Stimulated activated CD4-positive, alpha-beta T cell treated with anti-CD3 and anti-CD28 coated beads, Interleukin-1b, Interleukin-23, amount 100 ng/mL, for 24 hours (primary cell): ENCODE results near the gene HTR3D.
"Not testable (repeated sequence)": the region's sequence is repeated elsewhere in the genome, so short reads cannot be mapped to it uniquely, and the experiment has no call there.

Source experiments
- DNase-seq, 4 experiments: peaks; one replicate each; pipeline ENCODE4 v3.0.0-alpha.2; 2020; ENCODE audit warnings: low read depth in 4 of 4, low spot score in 1 of 4

Gene HTR3D, protein sequence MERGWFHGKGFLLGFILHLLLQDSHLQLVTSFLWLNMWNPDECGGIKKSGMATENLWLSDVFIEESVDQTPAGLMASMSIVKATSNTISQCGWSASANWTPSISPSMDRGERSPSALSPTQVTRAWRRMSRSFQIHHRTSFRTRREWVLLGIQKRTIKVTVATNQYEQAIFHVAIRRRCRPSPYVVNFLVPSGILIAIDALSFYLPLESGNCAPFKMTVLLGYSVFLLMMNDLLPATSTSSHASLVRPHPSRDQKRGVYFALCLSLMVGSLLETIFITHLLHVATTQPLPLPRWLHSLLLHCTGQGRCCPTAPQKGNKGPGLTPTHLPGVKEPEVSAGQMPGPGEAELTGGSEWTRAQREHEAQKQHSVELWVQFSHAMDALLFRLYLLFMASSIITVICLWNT

DNA sequence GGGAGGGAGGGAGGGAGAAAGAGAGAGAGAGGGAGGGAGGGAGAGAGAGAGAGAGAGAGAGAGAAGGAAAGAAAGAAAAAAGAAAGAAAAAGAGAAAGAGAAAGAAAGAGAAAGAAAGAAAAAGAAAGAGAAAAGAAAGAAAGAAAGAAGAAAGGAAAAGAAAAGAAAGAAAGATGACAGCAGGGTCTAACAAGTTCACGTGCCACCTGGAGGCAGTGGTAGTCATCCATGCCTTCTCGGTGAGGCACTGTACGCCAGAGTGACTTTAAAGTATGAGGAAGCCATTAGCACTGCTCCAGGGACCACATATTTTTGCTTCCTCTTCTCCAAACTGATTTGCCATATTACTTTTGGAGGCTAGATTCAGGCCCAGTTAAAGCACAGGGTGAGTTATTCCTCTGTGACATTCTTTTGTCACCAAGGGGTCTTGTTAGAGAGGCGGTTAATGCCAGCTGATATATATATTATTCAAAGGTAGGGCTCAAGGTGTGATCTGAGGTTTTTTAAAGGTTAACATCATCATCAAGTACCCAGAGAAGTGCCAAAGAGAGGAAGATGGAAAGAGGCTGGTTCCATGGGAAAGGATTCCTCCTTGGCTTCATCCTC, at the start of gene HTR3D:
Gene HTR3D (plus strand): TSS at position 556 of the 606 bp plus-strand sequence. CDS start 0 bp downstream, at position 556.
- no peak for DNase-seq

GRCh38 chr3:183981990-183982644, 49.4 kb upstream of the HTR3D start:
- no peak for DNase-seq

GRCh38 chr3:183984127-183984740, 47.3 kb upstream of the HTR3D start:
- no peak for DNase-seq

DNA sequence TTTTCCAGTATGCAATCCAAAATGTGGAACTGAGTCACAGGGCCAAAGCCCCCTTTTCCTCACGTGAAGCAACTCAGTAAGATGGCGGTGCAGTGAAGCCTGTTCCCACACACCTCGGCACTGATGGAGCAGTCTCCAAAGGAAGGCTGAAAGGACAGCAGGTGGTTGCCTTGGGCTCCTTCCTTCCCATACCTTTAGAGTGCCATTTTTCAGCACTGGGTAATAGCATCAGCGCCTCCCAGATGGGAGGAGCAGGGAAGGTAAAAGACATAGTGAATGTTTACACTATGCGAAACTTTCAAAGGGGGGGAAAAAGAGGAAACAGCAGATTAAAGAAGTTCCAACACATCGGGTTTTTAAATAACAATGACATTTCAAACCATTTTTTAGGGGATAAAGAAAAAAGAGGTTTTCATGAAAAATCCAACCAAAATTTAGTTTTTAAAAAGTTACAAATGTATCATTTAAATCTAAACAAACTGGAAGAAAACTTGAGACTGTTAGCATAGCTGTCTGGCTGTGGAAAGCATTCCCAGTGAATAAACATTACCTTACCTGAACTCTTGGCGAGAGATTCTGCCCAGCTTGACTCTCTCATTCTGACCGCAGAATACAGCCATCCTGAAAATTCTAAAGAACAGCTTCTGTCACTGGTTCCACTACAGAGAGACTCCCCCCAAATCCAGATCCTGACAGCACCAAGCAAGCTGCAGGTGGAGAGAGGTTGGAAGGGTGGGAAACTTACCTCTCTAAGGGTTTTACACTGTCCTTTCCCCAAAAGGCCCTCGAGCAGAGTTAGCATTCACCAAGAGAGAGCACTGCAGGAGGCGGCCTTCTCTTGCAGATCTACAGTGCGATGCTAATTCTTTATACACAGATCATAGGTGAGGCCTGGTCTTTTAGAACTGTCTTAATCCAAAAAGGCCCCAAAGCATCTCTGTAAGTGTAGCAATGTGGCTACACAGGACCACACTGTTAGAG, 46.5 kb upstream of the HTR3D start:
- DNase-seq = no peak

GRCh38 chr3:183987000-183987600, 44.4 kb upstream of the HTR3D start:
- DNase-seq = no peak

DNA sequence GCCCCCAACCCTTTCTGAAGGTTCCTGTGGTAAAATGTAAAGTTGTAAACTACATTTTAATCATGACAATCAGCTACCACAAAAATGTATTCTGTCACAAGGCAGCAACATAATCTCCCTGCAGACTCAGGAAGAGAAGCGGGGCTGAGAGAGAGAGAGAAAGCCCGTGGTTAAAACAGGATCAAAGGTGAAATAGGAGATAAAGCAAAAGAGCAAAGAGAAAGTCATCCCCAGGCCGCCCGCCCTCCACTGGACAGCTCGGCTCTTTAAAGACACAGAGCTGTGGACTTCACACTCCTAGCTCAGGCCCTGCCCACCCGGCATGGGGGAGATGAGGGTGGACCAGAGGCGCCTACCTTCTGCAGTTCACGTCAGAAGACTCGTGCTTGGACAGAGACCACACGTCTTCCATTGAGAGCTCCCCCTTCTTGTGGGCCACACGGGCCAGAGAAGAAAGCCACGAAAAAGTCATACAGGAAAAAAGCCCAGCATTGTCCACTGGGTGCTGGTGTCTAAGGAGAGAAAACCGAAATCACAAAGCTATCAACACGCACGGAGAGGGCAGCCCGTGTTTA, 43.2 kb upstream of the HTR3D start:
- no peak for DNase-seq

DNA sequence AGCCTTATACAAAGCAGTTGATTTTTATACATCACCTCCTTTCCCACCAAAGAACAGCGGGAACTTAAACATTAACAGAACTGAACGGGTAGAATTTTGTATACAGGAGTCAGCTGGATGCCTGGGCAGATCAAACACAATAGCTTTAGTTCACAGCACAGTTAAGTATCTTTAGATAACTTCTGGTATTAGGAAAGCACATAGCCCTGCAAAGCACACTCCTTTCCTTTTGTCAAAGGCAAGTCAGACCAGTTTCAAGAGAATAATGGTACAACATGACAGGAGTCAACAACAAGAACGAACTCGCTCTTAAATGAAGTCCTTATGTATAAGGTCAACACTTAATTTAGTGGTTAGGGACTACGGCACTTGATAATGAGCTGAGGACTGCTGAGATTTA, 40.1 kb upstream of the HTR3D start:
- DNase-seq = no peak

DNA sequence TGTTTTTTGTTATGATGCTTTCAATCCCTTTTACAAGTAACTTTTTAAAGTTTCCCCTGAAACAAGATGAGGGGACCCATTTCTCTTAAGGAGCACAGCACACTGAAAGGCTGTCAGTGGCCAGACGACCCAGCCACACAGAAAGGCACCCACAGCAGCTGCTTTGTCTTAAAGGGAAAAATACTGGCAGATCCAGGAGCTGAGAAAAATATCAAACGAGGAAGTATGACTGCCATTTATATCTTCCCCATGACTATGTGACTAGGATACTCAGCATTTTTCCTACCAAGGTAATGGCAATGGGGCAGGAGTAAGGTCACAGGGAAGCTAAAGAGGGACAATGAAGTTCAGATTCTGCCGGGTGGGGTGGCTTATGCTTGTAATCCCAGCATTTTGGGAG, 29.8 kb upstream of the HTR3D start:
- no peak for DNase-seq

- no peak for DNase-seq
Measured at GRCh38 chr3:184002469-184002868, 29.1 kb upstream of the HTR3D start.

DNA sequence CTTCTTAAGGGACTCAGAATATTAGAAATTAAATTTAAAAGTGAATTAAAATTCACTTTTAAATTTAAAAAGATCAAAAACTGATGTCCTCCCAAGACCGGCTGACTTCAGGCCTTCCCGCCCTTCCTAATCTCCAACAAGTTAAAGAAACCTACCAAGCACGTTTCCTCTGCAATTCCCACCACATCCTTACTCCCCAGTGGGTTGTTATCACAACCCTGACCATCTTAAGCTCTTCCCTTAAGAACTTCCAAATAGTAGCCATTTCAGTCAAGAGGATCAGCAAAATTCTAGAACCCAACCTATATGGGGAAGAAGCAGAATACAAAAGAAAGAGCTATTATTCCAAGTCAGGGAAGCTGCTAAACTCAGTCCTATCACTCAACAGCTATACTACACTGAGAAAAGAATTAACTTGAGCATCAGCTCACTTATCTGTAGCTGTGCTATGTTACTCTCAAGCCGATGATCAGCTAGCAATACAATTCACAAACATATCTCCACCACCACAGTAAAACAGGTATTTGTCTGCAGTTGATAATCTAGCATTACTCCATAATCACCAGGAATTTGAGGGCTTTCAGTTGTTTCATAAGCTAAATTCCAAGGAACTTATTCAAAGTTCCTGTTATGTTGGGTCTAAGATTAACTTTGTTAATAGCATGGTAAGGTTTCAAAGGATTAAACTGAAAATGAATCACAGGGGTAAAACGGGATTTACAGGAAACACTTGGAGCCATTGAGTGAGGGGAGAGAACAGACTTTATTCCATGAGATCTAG, 28.2 kb upstream of the HTR3D start:
- no peak for DNase-seq

DNA sequence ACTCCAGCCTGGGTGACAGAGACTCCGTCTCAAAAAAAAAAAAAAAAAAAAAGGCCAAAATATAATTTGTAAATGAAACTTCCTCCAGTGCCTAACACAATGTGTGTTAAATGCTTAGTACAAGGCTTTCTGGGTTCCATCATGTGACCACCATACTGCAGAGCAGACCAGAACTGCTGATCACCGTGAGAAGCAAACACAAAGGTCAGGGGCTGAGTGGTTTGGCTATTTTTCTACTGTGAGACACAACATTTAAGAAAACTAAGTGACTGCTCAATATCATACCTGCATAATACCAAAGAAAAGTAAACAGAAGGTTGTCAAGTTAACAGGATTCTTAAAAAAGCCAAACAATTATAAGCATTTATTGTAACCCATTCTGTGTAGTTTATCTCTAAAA, 27.1 kb upstream of the HTR3D start:
- no peak for DNase-seq

DNA sequence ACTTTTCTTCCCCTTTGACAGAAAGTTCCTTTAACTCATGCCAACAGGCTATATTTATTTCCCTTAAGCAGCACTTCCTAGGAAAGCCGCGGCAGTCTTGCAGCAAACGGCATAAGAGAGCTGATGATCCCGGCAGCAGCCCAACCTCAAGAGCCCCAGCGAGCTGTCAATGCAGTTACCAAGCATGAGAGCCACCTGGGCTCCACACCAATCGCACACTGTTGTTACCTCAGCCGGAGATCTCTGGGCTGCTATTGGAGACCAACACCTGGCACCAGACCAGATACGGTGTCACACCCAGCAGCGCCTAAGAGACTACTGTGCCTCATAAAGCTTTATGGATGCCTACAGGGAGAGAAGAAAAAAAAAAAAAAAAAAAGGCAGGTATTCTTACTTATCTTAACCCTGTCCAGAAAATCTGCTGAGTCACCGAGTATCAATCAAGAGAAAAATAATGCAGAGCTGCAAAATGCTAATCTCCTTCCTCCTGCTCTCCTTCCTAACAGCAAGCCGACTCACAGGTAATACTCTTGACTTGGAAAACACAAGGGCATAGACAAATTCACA, 25.5 kb upstream of the HTR3D start:
- no peak for DNase-seq

GRCh38 chr3:184007143-184007813, 24.3 kb upstream of the HTR3D start:
- DNase-seq = not testable (repeated sequence)

- DNase-seq = no peak
Measured at GRCh38 chr3:184008161-184008560, 23.4 kb upstream of the HTR3D start.

DNA sequence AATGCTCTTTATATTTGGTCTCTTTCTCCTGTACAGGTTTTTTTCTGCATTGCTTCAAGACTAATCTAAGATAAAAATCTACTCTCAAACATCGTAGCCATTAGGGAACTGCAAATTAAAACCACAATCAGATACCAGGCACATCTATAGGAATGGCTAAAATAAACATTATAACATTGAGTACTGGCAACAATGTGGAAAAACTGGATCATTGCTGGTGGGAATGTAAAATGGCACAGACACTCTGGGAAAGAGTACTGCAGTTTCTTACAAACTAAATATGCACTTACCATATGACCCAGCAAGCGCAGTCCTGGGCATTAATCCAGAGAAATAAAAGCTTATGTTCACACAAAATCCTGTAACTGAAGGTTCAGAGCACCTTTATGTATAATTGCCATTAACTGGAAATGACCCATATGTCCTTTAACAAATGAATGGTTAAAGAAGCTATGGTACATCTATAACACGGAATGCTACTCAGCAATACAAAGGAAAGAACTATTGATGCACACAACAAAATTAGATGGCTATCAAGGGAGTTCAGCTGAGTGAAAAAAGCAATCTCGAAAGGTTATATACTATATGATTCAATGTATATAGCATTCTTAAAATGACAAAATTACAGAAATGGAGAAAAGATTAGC, 20.2 kb upstream of the HTR3D start:
- DNase-seq = no peak

DNA sequence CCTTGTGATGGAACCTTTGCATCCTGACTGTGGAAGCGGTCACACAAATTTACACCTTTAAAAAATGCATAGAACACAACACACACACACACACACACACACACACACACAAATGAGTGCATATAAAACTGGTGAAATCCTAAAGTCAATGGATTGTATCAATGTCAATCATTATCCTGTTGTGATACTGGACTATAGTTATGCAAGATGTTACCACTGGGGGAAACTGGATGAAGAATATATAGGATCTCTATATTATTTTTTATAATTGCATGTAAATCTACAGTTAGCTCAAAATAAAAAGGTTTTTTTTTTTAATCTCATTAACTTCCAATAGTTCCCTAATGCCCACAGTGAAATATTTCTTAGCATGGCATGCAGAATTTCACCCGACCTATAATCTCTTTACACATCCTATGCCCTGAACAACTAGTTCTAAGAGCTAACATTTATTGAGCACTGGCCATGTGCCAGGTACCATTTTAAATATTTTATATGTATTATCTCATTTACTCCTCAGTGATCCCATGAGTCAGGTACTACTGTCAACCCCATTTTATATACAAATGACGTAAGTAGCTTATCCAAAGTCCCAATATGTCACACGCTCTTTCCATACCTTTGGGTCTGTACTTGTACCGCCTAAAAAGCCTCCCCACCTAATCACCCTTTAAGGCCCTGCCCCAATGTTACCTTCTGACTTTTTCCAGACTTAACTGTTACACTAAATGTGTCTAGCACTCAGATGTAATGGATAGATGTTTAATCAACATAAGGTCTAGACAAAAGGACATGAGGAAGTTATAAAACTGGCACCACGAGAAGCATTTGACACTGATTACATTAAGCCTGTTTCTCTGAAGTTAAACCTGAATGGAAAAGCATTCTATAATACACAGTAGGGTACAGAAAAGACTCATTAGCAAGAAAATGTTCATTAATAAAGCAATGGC, 19.3 kb upstream of the HTR3D start:
- no peak for DNase-seq
